Colonic mucosa (tissue), 4 donors: ENCODE measurements around the gene DGKD. TPM values are rescaled to one million over a fixed set of nuclear protein-coding genes. Genes with fewer than 3 reads are reported as not detected.
"Not testable (repeated sequence)": the region's sequence is repeated elsewhere in the genome, so short reads cannot be mapped to it uniquely, and the experiment has no call there.

Source experiments
- DNase-seq: peaks from one replicate; pipeline ENCODE4 v3.0.0-alpha.2; 2020
- H3K27ac ChIP-seq: fragments of 200-600 bp; one replicate; pipeline ENCODE4 v1.8.0; 2021
- H3K27me3 ChIP-seq: fragments of 200-600 bp; one replicate; pipeline ENCODE4 v1.8.0; 2021
- H3K36me3 ChIP-seq: fragments of 200-600 bp; one replicate; pipeline ENCODE4 v1.8.0; 2021
- H3K4me1 ChIP-seq: fragments of 200-600 bp; one replicate; pipeline ENCODE4 v1.8.0; 2021; ENCODE audit warnings: mild to moderate bottlenecking
- H3K4me3 ChIP-seq: fragments of 200-600 bp; one replicate; pipeline ENCODE4 v1.8.0; 2021
- H3K9ac ChIP-seq, 2 donors: one replicate each; pipeline ENCODE4 v1.7.0; 2013; ENCODE audit warnings: control low read depth in 2 of 2, low read depth in 2 of 2, low read length in 2 of 2
- H3K9me3 ChIP-seq: fragments of 200-600 bp; one replicate; pipeline ENCODE4 v1.8.0; 2021
- CTCF ChIP-seq: fragments of 200-600 bp; IDR thresholded peaks from one replicate; pipeline ENCODE4 v1.8.0; 2022; ENCODE audit warnings: antibody characterized with exemption, mild to moderate bottlenecking
- intact Hi-C: fragments of 100-400 bp; cut with DNase I; formaldehyde crosslinking; loops from one replicate; pipeline ENCODE4 v1.14.1; 2022
- total RNA-seq, 2 donors: library from RNA; stranded (reverse); fragmentation: NEBNext Ultra II Directional in 1 of 2; extraction: Animal tissue kit (Norgen Biotek cat#: 25700) in 1 of 2; gene quantifications; one replicate each; pipeline ENCODE4 v1.2.1, GENCODE V29; 2021
- donor health status: healthy.
- donor health status: DM: no; HTN: no; CAD: no.
- donor health status: DM: no; HTN: no; CAD: no.

The DGKD gene
- total RNA-seq, 2 donors from 2014 or later, result 64.4 to 94.6 TPM

DNA sequence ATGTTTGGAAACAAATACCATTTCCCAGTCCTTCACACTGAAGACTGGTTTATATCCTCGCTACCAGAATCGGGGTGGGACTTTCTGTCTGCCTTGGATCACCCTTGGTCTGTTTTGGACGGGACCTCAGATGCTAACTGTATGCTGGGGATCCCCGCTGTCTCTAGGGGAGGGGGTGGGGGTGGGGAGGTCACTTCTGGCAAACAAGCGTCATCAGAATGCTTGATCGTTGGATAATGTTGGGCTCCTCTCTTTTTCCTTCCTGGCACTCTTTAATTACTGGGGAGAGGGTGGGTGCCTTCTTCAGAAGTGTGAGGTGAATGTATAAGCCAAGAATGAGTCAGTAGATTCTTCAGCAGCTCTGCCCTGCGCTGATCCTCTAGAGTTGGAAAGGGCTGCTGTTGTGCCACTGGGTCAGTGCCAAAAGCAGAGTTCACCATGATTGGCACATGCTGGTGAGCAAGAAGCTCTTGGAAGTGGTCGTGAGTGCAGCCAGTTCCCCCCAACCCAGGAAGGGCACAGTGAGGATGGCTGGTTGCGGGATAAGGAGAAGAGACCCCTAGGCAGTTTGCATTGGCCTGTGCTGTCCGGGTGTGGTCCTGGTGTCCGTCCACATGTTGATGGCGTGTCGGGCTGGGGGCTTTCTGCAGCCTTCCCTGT is 32.2 kb downstream of the DGKD start:
- TF ChIP-seq CTCF, result no peak
- Histone ChIP-seq H3K9me3 (no peaks in the 10 kb centered on the region), H3K4me3 (no peak overlapping the region), H3K27ac (peak overlapping the region; percentile 67), H3K4me1 (no peaks in the 10 kb centered on the region), H3K9ac (no peak overlapping the region), H3K36me3 (no peaks in the 10 kb centered on the region), H3K27me3 (no peaks in the 10 kb centered on the region)
- intact Hi-C loops, result no loop called here
- DNase-seq, result no peak

GRCh38 chr2:233387225-233387624 is 32.9 kb downstream of the DGKD start:
- no peaks in the 10 kb centered on the region for H3K4me1 ChIP-seq
- H3K27me3 ChIP-seq, result no peaks in the 10 kb centered on the region
- DNase-seq, result no peak
- no peak for TF ChIP-seq CTCF
- H3K36me3 ChIP-seq, result no peaks in the 10 kb centered on the region
- no peaks in the 10 kb centered on the region for H3K9me3 ChIP-seq
- peak overlapping the region; percentile 67 for H3K27ac ChIP-seq
- intact Hi-C loops, result no loop called here
- peak overlapping the region in 1 of 2 donors; percentile 12 for H3K9ac ChIP-seq
- H3K4me3 ChIP-seq, result no peak overlapping the region

DNA sequence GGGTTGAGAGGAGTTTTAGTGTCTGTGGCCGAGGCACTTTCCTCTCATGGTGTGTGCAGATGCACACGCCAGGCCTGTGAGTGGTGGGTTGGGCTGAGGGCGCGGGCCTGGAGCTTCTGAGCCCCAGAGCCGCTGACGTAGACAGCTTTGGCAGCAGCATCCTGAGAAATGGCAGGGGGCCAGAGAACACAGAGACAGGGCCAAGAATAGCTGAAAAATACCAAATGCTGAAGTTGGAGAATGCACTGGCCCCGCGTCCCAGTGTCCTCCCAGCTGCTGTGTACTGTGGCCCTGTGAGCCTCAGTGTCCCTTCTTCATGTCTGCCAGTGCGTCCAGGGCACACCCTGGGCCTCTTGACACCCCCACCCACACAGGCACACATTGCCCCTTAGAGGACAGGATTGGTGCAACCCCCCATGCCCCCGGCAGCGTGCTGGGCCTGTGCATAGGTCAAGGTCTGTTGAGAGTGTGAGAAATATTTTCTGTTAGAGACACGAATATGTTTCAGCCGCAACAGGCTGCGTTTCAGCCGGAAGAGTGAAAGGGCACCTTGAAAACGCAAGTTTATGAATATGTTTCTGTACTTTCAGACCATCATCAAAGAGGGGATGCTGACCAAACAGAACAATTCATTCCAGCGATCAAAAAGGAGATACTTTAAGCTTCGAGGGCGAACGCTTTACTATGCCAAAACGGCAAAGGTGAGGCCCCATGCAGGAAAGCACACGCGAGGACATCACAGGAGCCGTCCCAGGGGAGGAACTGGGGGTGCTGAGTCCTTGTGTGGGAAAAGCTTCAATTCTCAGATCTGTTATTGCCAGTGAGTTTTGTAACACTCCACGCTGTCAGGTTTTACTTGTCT is 33.6 kb downstream of the DGKD start:
- no peak for TF ChIP-seq CTCF
- no peak overlapping the region for H3K4me3 ChIP-seq
- peak overlapping the region in 1 of 2 donors; percentile 49 for H3K9ac ChIP-seq
- peak; percentile 75 for DNase-seq
- intact Hi-C loops, result no loop called here
- no peaks in the 10 kb centered on the region for H3K9me3 ChIP-seq
- H3K4me1 ChIP-seq, result no peaks in the 10 kb centered on the region
- no peaks in the 10 kb centered on the region for H3K36me3 ChIP-seq
- H3K27me3 ChIP-seq, result no peaks in the 10 kb centered on the region
- H3K27ac ChIP-seq, result peak overlapping the region; percentile 67

DNA sequence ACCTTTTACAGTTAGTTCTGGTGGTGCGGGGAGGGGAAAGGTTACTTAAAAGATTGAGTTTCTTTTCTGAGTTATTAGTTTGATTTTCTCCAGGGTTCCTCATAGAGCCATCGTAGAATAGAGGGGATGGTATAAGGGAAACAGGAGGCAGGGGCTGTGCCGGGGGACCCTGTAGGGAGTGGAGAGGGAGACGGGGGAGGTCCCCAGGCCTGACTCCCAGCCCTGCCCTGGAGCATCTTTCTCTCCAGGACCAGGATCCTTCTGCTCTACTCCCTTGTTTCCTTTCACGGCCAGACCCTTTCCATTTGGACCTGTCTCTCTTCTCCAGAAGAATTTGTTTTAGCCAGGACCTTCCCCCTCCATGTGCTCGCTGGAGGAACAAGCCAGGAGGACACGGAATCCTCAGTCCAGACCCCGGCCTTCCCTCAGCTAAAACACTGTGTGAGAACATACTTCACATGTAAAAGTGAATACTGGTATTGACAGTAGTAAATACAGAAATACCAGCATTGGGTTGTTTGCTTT is 35.4 kb downstream of the DGKD start:
- TF ChIP-seq CTCF, result no peak
- H3K36me3 ChIP-seq, result no peaks in the 10 kb centered on the region
- no peak overlapping the region for H3K4me3 ChIP-seq
- intact Hi-C loops, result no loop called here
- H3K9ac ChIP-seq, result no peak overlapping the region
- H3K27me3 ChIP-seq, result no peaks in the 10 kb centered on the region
- H3K27ac ChIP-seq, result no peak overlapping the region
- no peaks in the 10 kb centered on the region for H3K4me1 ChIP-seq
- H3K9me3 ChIP-seq, result no peaks in the 10 kb centered on the region
- DNase-seq, result no peak

- no peak overlapping the region for H3K9ac ChIP-seq
- H3K27me3 ChIP-seq, result no peaks in the 10 kb centered on the region
- no peak for TF ChIP-seq CTCF
- no peaks in the 10 kb centered on the region for H3K9me3 ChIP-seq
- intact Hi-C loops, result no loop called here
- H3K4me1 ChIP-seq, result no peaks in the 10 kb centered on the region
- no peaks in the 10 kb centered on the region for H3K36me3 ChIP-seq
- H3K27ac ChIP-seq, result no peak overlapping the region
- H3K4me3 ChIP-seq, result no peak overlapping the region
- DNase-seq, result no peak
Observed at GRCh38 chr2:233395687-233396086, 41.4 kb downstream of the DGKD start.

DNA sequence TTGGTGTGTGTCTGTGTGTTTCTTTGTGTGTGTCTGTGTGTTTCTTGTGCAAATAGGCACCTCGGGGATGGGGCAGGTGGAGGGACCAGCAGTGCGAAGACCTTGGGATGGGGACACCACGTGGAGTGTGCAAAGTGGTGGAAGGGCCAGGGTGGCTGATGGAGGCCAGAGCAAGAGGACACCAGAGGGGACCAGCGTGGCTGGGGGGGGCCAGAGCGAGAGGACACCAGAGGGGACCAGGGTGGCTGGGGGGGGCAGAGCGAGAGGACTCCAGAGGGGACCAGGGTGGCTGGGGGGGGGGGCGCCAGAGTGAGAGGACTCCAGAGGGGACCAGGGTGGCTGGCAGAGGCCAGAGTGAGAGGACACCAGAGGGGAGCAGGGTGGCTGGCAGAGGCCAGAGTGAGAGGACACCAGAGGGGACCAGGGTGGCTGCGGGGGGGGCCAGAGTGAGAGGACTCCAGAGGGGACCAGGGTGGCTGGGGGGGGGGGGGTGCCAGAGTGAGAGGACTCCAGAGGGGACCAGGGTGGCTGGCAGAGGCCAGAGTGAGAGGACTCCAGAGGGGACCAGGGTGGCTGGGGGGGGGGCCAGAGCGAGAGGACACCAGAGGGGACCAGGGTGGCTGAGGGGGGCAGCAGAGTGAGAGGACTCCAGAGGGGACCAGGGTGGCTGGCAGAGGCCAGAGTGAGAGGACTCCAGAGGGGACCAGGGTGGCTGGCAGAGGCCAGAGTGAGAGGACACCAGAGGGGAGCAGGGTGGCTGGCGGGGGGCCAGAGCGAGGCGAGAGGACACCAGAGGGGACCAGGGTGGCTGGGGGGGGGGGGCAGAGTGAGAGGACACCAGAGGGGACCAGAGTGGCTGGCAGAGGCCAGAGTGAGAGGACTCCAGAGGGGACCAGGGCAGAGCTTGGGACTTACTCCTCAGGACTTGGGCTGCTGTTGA is 42.7 kb downstream of the DGKD start:
- H3K27me3 ChIP-seq, DNase-seq, H3K4me1 ChIP-seq, H3K9ac ChIP-seq, intact Hi-C loops, H3K4me3 ChIP-seq, H3K27ac ChIP-seq, H3K9me3 ChIP-seq, H3K36me3 ChIP-seq: not testable (repeated sequence)
